Stimulated activated CD4-positive, alpha-beta T cell treated with anti-CD3 and anti-CD28 coated beads, Interleukin-4, amount 100 ng/mL, for 1 hour (primary cell): ENCODE results near the gene CD209.

Source experiments
- DNase-seq: peaks from one replicate; pipeline ENCODE4 v3.0.0-alpha.2; 2020

CD209 gene

DNA sequence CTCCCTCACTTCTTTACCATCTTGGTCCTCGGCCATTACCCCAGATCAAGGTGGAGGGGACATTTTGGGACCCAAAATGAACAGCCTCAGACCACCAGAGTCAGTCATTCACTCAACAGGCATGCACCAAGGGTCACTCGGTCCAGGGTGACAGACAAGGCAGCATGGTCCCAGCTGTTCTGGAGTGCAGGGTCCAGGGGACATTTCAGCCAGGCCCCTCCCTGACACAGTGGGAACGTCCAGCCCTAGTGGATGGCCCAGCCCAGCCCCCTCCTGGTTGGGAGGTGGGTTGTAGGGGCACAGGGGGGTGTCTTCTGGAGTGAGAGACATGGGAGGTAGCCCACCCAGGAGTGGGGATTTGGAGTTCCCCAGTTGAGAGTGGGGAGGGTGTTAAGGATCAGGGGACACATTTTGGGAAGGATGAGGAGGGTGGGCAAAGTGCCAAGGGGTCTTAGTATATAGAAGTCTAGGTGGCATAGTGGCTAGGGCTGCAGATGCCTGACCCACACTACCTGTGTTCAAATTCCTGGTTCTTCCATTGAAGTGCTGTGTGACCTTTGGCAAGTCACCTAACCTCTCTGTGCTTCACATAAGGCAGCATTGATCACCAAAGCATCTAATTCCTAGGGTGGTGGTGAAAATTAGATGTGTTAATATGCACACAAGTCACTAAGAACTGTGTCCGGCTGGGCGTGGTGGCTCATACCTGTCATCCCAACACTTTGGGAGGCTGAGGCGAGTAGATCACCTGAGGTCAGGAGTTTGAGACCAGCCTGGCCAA is 42.9 kb downstream of the CD209 start:
- DNase-seq = no peak

- DNase-seq = no peak
Measured at GRCh38 chr19:7703332-7703731, 44.0 kb downstream of the CD209 start.

DNA sequence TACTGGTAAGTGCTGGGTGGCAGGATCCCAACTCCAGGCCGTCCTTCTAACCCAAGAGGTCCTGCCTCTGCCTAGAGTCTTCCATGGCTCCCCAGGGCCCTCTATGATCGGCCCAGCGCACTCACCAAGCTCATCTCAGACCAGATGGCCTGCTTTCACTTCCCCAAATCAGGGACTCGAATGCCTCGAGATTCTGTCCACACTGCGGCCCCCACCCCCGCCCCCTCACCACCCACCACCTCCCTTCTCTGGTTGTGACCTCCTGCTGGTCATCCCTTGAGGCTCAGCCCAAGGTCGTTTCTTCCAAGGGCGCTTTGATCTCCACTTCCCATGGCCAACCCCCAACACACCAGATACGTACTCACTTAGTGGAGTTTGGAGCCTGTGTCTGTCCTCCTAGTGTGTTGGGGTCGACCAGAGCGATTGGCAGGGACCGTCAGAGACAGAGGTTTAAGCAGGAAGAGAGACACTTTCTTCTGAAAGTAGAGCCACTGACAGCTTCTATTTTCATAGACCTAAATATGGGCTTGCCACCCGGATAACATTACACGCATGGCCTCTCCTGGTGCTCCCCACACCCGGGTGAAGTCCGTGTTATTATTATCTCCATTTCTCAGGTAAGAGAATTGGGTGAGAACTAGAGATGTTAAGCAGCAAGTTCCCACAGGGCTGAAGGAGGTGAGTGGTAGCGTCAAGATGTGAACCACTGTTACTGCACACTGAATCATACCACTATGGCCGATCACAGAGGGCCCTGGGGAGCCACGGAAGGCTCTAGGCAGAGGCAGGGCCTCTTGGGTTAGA is 45.5 kb downstream of the CD209 start, which contains the start of gene FCER2:
Gene FCER2 (minus strand): TSS at position 478 of the 804 bp plus-strand sequence. CDS start 2,371 bp downstream, outside the sequence.
- no peak for DNase-seq

DNA sequence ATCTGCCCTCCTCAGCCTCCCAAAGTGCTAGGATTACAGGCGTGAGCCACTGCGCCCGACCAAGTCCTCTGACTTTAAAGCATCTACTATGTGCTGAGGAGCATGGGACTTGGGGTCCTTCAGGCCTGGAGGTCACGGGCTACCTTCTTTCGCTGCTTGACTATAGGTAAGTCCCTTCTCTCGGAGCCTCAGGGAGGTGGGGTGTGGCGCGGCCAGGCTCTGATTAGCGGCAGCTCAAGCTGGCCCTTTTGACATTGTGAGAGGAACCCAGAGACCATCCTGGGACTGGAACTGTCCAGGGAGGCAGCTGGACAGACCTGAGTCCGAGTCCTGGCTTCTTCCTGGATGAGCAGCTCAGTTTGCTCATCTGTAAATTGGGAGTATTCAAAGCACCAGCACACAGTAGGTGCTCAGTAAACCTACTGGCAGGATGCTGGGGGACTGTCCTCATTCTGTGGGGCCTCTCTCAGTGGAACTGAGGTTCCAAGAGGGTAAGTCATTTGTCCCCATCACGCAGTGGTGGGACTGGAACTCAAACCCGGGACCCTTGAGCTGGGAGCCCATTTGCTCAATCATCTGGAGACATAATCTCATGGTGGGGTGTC is 46.2 kb downstream of the CD209 start:
- DNase-seq = no peak

DNA sequence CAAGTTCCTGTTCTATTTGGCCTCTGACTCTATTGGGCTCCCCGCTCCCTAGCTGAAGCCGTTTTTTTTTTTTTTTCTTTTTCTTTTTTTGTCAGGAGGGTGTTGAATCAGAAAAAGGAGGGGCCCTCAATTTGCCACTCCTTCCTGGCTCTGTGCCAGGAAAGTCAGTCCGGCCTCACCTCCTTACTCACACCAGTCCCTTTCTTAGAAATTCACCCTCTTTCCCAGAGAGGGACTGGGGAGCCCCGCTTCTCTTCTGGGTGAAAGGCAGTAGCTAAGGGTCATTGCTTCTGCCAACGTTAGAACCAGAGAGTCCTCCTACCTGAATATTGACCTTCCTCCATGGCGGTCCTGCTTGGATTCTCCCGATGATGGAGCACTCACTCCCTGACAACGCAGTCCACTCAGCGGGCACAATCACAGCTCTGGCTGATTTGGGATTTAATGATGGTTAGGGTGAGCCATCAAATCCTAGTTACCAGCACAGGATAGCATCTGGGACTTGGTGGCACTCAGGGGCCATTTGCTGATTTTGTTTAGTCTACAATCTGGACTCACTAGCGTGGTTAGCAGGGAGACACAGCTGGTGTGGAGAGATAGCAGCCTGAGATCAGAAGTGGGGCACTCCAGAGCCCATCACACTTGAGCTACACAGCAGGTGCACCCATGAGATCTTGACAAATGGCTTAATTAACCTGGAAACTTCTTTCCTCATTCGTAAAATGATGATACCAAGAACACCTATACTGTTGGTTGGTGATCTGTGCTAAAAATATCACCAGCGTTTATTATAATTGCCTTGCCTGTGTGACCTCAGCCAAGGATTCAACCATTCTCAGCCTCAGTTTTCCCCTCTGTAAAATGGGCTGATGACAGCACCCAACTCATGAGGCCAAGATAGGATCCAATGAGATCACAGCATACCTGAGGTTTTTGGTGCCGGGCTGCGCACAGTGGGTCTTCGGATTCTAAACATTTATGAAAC is 47.6 kb downstream of the CD209 start:
- no peak for DNase-seq

GRCh38 chr19:7699003-7699402 is 48.3 kb downstream of the CD209 start:
- no peak for DNase-seq

DNA sequence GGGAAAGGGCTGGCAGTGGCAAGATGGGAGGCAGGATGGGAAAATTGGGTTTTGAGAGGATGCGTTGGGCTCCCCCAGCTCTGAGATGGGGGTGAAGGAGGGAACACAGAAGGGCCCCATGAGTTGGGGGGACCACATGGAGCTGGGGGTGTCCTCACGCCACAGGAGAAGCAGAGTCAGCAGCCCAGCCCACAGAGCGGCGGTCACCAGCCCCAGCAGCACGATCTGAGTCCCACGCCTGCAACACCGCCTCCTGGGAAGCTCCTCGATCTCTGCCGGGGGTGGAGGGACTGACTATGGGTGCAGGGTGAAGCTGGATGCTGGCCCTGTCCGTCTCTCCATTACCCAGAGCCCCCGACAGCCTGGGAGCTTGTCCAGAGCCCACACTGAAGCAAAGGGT is 48.8 kb downstream of the CD209 start:
- DNase-seq = no peak

GRCh38 chr19:7697721-7698287 is 49.5 kb downstream of the CD209 start:
- DNase-seq = no peak

DNA sequence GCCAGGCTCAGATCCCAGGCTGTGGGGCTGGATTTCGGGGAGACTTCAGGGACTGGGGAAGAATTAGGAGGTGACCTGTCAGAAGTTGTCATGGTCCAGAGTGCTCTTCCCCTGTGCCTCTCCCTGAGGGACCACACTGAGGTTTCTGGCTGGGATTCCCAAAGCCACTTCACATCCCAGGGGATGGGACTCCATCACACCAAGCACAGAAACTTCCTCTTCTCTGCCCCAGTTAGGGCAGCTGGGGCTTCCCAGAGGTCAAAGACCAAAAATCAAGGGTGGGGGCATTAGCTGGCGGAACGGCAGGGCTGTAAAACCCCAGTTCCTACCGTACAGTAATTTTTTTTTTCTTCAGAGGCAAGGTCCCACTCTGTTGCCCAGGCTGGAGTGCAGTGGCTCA is 52.8 kb downstream of the CD209 start:
- DNase-seq = no peak

DNA sequence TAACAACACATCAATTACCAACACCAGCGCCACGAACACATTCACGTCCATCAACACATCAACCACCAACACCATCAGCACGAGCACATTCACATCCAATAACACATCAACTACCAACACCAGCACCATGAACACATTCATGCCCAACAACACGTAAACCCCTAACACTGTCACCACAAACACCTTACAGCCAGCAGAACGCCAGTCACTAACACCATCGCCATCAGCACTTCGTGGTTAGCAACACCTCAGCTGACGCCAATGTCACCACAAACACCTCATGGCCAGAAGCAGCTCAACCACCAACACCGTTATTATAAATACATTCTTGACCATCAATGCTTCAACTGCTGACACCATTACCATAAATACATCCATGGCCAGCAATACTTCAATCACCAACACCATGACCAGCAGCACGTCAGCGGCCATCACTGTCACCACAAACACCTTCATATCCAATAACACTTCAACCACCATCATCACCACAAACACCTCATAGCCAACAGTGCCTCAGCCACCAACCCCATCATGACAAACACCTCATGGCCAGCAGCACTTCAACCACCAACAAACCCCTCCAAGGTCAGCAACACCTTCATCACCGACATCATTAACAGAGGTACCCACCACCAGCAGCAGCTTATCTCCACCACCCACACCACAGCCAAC is 54.8 kb downstream of the CD209 start:
- no peak for DNase-seq

- DNase-seq = no peak
Measured at GRCh38 chr19:7691497-7691896, 55.8 kb downstream of the CD209 start.

GRCh38 chr19:7690779-7691258 is 56.5 kb downstream of the CD209 start:
- no peak for DNase-seq
